ENCODE results near the gene MUL1.

DNA sequence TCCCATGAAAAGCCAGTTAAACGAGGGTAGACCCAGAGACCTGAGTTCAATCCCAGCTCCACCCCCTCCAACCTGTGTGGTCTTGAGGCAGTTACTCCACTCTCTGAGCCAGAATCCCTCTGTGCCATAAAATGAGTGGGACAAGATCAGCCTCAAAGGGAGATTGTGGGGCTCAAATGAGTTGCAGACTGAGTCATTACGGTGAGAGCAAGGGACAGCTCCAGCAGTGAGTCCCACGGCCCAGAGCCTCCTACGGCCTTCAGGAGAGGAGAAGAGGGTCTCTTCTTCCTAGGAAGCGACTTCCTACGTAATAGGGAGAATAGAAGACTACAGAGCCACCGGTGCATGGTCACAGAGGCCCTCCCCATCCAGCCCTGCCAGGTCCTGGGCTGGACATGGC, 15.2 kb downstream of the MUL1 start:
- TF ChIP-seq POLR2A (IDR thresholded peaks at IDR 0.05) = no peak
- no peak for TF ChIP-seq CTCF (IDR thresholded peaks at IDR 0.05)
